Measurements from ENCODE around the gene CHST14.

- TF ChIP-seq CTCF (IDR thresholded peaks at IDR 0.05; ENCODE audit: insufficient read depth, low read depth, low read length), result no peak
- no peak for TF ChIP-seq EZH2 (IDR thresholded peaks at IDR 0.05; ENCODE audit: insufficient read depth, low read length)
Observed at GRCh38 chr15:40498891-40499290, 28.1 kb downstream of the CHST14 start.
